ENCODE measurements around the gene FAM20A.

FAM20A gene

GRCh38 chr17:68611353-68612208, 10.4 kb upstream of the FAM20A start:
- in situ Hi-C loops (cut with MboI; ENCODE audit: low pct_unique_long_range_greater_than_20kb, low sequenced_read_pairs), result no loop called here
- no peak for DNase-seq

GRCh38 chr17:68610554-68610953, 9.4 kb upstream of the FAM20A start:
- in situ Hi-C loops (cut with MboI; ENCODE audit: low pct_unique_long_range_greater_than_20kb, low sequenced_read_pairs), result no loop called here
- no peak for DNase-seq

GRCh38 chr17:68608515-68609130, 7.5 kb upstream of the FAM20A start:
- in situ Hi-C loops (cut with MboI; ENCODE audit: low pct_unique_long_range_greater_than_20kb, low sequenced_read_pairs), result no loop called here
- DNase-seq, result no peak

GRCh38 chr17:68606451-68607307, 5.5 kb upstream of the FAM20A start:
- in situ Hi-C loops (cut with MboI; ENCODE audit: low pct_unique_long_range_greater_than_20kb, low sequenced_read_pairs), result no loop called here
- DNase-seq, result no peak

- DNase-seq, result no peak
- in situ Hi-C loops (cut with MboI; ENCODE audit: low pct_unique_long_range_greater_than_20kb, low sequenced_read_pairs), result no loop called here
Measured at GRCh38 chr17:68605914-68606313, 4.7 kb upstream of the FAM20A start.

- DNase-seq, result no peak
- in situ Hi-C loops (cut with MboI; ENCODE audit: low pct_unique_long_range_greater_than_20kb, low sequenced_read_pairs), result no loop called here
Measured at GRCh38 chr17:68603656-68604055, 2.5 kb upstream of the FAM20A start.

GRCh38 chr17:68603027-68603426, 1.9 kb upstream of the FAM20A start:
- in situ Hi-C loops (cut with MboI; ENCODE audit: low pct_unique_long_range_greater_than_20kb, low sequenced_read_pairs), result no loop called here
- DNase-seq, result no peak

GRCh38 chr17:68602289-68602688, 1.1 kb upstream of the FAM20A start:
- in situ Hi-C loops (cut with MboI; ENCODE audit: low pct_unique_long_range_greater_than_20kb, low sequenced_read_pairs), result no loop called here
- no peak for DNase-seq

GRCh38 chr17:68601565-68602288, 560 bp upstream of the FAM20A start:
- DNase-seq, result peak; percentile 21
- in situ Hi-C loops (cut with MboI; ENCODE audit: low pct_unique_long_range_greater_than_20kb, low sequenced_read_pairs), result no loop called here

- peak; percentile 30 for DNase-seq
- in situ Hi-C loops (cut with MboI; ENCODE audit: low pct_unique_long_range_greater_than_20kb, low sequenced_read_pairs), result no loop called here
Measured at GRCh38 chr17:68600067-68600930, 868 bp downstream of the FAM20A start.

GRCh38 chr17:68599552-68600066, 1.6 kb downstream of the FAM20A start:
- in situ Hi-C loops (cut with MboI; ENCODE audit: low pct_unique_long_range_greater_than_20kb, low sequenced_read_pairs), result no loop called here

GRCh38 chr17:68599091-68599490, 2.1 kb downstream of the FAM20A start:
- in situ Hi-C loops (cut with MboI; ENCODE audit: low pct_unique_long_range_greater_than_20kb, low sequenced_read_pairs), result no loop called here

More at GRCh38 chr17:68599552-68600066, 1.6 kb downstream of the FAM20A start:
- no peak for DNase-seq

GRCh38 chr17:68598545-68598961, 2.6 kb downstream of the FAM20A start:
- no peak for DNase-seq
- in situ Hi-C loops (cut with MboI; ENCODE audit: low pct_unique_long_range_greater_than_20kb, low sequenced_read_pairs), result no loop called here

More at GRCh38 chr17:68599091-68599490, 2.1 kb downstream of the FAM20A start:
- no peak for DNase-seq

GRCh38 chr17:68598074-68598473, 3.1 kb downstream of the FAM20A start:
- in situ Hi-C loops (cut with MboI; ENCODE audit: low pct_unique_long_range_greater_than_20kb, low sequenced_read_pairs), result no loop called here
- no peak for DNase-seq

GRCh38 chr17:68596411-68596945, 4.7 kb downstream of the FAM20A start:
- in situ Hi-C loops (cut with MboI; ENCODE audit: low pct_unique_long_range_greater_than_20kb, low sequenced_read_pairs), result no loop called here
- DNase-seq, result no peak

- in situ Hi-C loops (cut with MboI; ENCODE audit: low pct_unique_long_range_greater_than_20kb, low sequenced_read_pairs), result no loop called here
- DNase-seq, result no peak
Measured at GRCh38 chr17:68595986-68596385, 5.2 kb downstream of the FAM20A start.

GRCh38 chr17:68595496-68595895, 5.7 kb downstream of the FAM20A start:
- DNase-seq, result no peak

GRCh38 chr17:68594552-68594951, 6.6 kb downstream of the FAM20A start:
- no peak for DNase-seq
- in situ Hi-C loops (cut with MboI; ENCODE audit: low pct_unique_long_range_greater_than_20kb, low sequenced_read_pairs), result no loop called here

More at GRCh38 chr17:68595496-68595895, 5.7 kb downstream of the FAM20A start:
- in situ Hi-C loops (cut with MboI; ENCODE audit: low pct_unique_long_range_greater_than_20kb, low sequenced_read_pairs), result no loop called here

All from KBM-7 (cell line).